Mammary epithelial cell (primary cell): ENCODE results near the gene DPYSL3.

ENCODE experiments used
- CTCF ChIP-seq, 2 donors: IDR thresholded peaks in 1 of 2; conservative IDR thresholded peaks in 1 of 2; 2 replicates each; pipeline ENCODE4 v1.5.1; 2011 to 2012; ENCODE audit warnings: inconsistent platforms in 2 of 2, low read length in 2 of 2, mild to moderate bottlenecking in 2 of 2, control low read depth in 1 of 2, low read depth in 1 of 2; ENCODE audit not compliant: insufficient read depth in 1 of 2; ENCODE audit errors: extremely low read depth in 1 of 2
- EZH2 ChIP-seq: IDR thresholded peaks from 2 replicates; pipeline ENCODE4 v1.6.1; 2012; ENCODE audit warnings: low read length, inconsistent platforms, borderline replicate concordance

- TF ChIP-seq CTCF (conservative IDR thresholded peaks at IDR 0.05 in 1 of 2, IDR thresholded peaks at IDR 0.05 in 1 of 2; ENCODE audit: extremely low read depth in 1 of 2, insufficient read depth in 1 of 2, low read depth in 1 of 2, low read length in 2 of 2) (no peak), EZH2 (no peak)
Measured at GRCh38 chr5:147349241-147349640, 160.6 kb downstream of the DPYSL3 start.
